GM23338 (cell line): ENCODE results near the gene EXOSC1.

Source experiments
- CTCF ChIP-seq, 2 experiments: fragments of 200-600 bp in 1 of 2; sonication (generic) in 1 of 2; conservative IDR thresholded peaks; 2 replicates each; pipeline versions ENCODE4 v1.5.1 to v1.6.1; 2016 to 2017; ENCODE audit warnings: antibody characterized with exemption in 2 of 2, low read depth in 2 of 2, mild to moderate bottlenecking in 2 of 2, moderate library complexity in 1 of 2
- EZH2 ChIP-seq: fragments of 200-600 bp; sonication (generic); IDR thresholded peaks from one replicate; pipeline ENCODE4 v1.8.0; 2017; ENCODE audit warnings: antibody characterized with exemption, mild to moderate bottlenecking, low read depth; ENCODE audit not compliant: unreplicated experiment
- JUNB ChIP-seq: IDR thresholded peaks from one replicate; pipeline ENCODE4 v1.6.1; 2016; ENCODE audit warnings: antibody characterized with exemption; ENCODE audit not compliant: unreplicated experiment
- REST ChIP-seq: IDR thresholded peaks from one replicate; pipeline ENCODE4 v1.6.1; 2018; ENCODE audit warnings: antibody characterized with exemption; ENCODE audit not compliant: unreplicated experiment

- TF ChIP-seq CTCF (conservative IDR thresholded peaks at IDR 0.05; ENCODE audit: low read depth in 2 of 2): no peak
- TF ChIP-seq REST: no peak
- no peak for TF ChIP-seq JUNB
- TF ChIP-seq EZH2: no peak
Measured at GRCh38 chr10:97459111-97459510, 13.3 kb upstream of the EXOSC1 start.
